Left forelimb (tissue), 1 donor: Measurements from ENCODE around the gene PRSS1.
"Not testable (repeated sequence)": the region's sequence is repeated elsewhere in the genome, so short reads cannot be mapped to it uniquely, and the experiment has no call there.

Experiments
- DNase-seq: peaks from one replicate; pipeline ENCODE4 v3.0.0-alpha.2; 2018; ENCODE audit warnings: low spot score

The PRSS1 gene

GRCh38 chr7:142748410-142748809, 862 bp upstream of the PRSS1 start:
- not testable (repeated sequence) for DNase-seq

DNA sequence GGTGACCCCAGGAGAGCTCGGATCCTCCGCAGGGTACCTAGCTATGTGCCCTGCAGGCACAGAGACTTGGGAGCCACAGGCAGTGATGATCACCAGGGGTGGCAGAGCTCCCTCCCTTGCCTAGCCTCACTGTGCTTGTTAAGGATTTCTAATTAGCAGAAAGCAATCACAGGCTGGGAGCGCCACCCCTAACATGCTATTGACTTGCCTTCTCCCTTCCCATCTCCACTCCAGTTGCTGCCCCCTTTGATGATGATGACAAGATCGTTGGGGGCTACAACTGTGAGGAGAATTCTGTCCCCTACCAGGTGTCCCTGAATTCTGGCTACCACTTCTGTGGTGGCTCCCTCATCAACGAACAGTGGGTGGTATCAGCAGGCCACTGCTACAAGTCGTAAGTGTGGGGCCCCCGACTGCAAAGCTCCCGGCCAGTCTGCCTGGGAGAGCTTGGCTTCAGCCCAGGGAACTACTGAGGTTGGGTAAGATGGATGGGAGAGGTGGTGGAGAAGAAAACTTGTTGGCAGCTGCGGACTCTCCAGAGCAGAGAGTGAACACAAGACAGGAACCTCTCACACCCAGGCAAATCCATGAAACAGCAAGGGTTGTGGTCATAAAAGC, 1.2 kb downstream of the PRSS1 start:
- DNase-seq: no peak

- not testable (repeated sequence) for DNase-seq
These were observed 2.4 kb downstream of the PRSS1 start for GRCh38 chr7:142751526-142752175.

- no peak for DNase-seq
These were observed 3.3 kb downstream of the PRSS1 start for GRCh38 chr7:142752376-142753225.

GRCh38 chr7:142753366-142753765, 4.1 kb downstream of the PRSS1 start:
- DNase-seq: no peak

GRCh38 chr7:142753925-142754491, 4.7 kb downstream of the PRSS1 start:
- DNase-seq: not testable (repeated sequence)

- DNase-seq: no peak
These were observed 5.7 kb downstream of the PRSS1 start for GRCh38 chr7:142754681-142755575.

DNA sequence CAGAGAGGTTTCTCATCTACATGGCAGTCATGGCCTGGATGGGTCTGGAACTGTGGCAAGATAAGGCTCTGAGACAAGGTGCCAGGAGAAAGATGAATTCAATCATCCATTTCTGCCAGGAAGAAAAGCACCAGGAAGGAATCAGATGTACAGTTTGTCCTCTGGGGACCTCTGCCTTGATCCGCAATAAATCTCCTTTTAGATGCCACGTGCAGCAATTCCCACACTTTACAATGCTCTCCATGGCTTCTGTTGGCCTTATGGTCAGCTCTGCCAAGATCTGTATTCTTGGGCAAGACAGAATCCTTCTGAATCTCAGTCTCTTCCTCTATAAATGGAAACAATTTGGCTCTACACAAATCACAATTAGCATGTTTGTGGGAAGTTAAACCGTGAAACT, 9.0 kb downstream of the PRSS1 start:
- DNase-seq: not testable (repeated sequence)

DNA sequence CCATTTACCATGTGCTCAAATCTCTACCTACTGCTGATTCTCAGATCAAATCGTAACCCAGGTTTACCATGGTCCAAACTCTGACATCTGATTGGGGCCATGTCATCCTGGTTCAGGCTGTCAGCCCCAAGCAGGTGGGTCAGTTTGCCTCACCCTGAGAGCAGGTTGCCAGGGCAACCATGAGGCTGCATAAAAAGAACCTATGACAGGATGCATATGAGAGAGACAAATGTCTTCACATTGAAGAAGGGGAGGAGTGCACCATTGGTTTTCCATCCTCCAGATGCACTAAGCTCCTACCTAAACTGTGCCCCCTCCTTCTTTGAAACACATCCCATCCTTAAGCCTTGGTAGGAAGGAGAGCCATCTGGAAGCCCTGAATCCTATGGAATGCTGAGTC, 10.2 kb downstream of the PRSS1 start:
- DNase-seq: no peak

DNA sequence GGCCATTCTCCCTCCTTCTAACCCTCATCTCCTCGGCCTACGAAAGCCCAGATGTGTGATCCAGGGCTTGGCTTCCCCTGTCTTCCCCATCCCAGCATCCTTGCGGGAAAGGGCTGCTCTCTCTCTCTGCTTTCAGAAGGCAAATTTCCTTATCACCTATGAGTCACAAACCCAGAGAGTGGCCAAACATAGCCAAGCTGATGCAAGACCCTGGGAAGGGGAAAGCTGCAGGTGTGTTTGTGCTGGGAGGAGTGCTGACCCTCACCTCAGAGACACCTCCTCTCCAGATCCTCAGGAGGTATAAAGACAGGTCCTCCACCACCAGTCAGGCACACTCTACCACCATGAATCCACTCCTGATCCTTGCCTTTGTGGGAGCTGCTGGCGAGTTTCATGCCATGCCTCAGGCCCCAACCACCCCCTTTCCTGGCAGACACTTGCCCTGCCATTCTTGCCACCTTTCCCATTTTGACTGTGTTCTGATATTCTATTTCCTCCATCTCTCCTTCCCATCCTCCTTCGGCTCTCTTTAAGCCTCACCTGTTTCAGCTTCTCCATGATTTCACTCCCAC, 10.9 kb downstream of the PRSS1 start:
- no peak for DNase-seq

DNA sequence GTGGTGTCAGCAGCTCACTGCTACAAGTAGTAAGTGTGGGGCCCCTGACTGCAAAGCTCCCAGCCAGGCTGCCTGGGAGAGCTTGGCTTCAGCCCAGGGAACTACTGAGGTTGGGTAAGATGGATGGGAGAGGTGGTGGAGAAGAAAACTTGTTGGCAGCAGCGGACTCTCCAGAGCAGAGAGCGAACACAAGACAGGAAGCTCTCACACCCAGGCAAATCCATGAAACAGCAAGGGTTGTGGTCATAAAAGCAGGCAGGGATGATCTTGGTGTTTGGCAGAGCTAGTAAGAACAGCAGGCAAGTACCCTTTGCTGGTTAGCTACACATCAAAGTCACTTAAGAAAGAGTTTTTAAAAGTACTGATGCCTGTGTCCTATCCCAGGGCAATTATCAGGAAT, 12.3 kb downstream of the PRSS1 start:
- DNase-seq: not testable (repeated sequence)

DNA sequence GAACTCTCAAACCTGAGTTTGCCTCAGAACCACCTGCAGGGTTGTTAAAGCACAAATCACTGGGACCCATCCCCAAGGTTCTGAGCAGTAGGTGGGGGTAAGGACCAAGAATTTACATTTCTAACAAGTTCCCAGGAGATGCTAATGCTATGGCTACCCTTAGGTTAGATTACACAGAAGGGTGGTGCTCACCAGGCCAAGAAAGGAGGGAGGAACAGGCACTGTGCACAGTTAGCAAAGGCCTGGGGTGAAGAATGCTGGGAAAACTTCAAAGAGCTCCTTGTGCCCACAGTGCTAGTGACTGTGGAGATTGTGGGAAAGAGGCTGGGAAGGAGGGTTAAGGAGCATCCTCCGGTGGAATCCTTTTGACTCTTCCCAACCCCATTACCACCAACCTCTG, 12.8 kb downstream of the PRSS1 start:
- DNase-seq: no peak

GRCh38 chr7:142767451-142767850, 18.2 kb downstream of the PRSS1 start:
- no peak for DNase-seq

DNA sequence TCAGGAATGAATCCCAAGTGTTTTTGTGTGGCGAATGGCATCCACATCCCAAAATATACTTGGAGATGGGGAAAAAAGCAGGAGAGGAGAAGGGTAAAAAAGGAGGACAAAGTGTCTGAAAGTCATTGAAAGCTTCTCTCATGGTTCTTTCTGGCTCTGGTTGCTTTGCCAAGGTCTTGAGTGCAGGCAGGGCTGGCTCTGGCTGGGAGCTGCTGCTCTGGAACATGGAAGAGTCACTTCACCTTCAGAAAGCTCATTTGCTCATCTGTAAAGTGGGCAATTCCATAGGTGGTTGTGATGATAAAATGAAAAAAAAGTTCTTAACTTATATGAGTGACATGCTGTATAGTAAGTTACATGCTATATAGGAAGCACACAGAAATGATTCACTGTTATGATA, 18.6 kb downstream of the PRSS1 start:
- no peak for DNase-seq

- DNase-seq: not testable (repeated sequence)
These were observed 19.6 kb downstream of the PRSS1 start for GRCh38 chr7:142768885-142769284.

- DNase-seq: no peak
These were observed 21.5 kb downstream of the PRSS1 start, which contains the start of gene PRSS2 for GRCh38 chr7:142770661-142771352. TSS of gene PRSS2 (plus strand) at chr7:142770970. CDS start at chr7:142770983, 13 bp downstream.

DNA sequence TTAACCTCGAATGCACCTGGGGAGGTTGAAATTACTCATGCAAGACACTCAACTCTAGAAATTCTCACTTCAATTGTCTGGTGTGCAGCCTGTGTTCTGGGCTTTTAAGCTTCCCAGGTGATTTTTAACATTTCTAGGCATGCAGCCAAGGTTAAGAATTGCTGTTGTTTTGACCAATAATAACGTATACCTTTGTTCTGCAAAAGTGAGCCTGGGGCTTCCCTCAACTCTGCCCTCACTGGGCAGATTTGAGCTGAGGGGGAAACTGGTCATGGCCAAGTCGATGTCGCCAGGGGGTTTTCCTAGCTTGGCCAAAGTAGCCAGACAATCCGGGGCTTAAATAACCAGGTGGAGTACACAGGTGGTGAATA, 22.1 kb downstream of the PRSS1 start:
- no peak for DNase-seq

- no peak for DNase-seq
These were observed 22.8 kb downstream of the PRSS1 start for GRCh38 chr7:142772051-142772450.

DNA sequence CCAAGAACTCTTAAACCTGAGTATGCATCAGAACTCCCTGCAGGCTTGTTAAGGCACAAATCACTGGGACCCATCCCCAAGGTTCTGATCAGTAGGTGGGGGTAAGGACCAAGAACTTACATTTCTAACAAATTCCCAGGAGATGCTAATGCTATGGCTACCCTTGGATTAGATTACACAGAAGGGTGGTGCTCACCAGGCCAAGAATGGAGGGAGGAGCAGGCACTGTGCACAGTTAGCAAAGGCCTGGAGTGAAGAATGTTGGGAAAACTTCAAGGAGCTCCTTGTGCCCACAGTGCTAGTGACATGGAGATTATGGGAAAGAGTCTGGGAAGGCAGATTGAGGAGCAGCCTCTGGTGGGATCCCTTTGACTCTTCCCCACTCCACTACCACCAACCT, 23.4 kb downstream of the PRSS1 start:
- no peak for DNase-seq

DNA sequence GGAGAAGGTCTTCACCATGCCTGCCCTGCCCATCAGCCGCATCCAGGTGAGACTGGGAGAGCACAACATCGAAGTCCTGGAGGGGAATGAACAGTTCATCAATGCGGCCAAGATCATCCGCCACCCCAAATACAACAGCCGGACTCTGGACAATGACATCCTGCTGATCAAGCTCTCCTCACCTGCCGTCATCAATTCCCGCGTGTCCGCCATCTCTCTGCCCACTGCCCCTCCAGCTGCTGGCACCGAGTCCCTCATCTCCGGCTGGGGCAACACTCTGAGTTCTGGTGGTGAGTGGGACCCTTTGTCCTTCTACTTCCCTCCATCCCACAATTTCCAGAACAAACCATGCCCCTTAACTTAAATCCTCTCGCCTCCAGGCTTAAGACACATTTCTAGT, 24.0 kb downstream of the PRSS1 start:
- no peak for DNase-seq
